Bronchial epithelial cell (primary cell): Measurements from ENCODE around the gene CCT7. TPM values are rescaled to one million over a fixed set of nuclear protein-coding genes. Genes with fewer than 3 reads are reported as not detected.

Experiments
- DNase-seq: peaks from one replicate; pipeline ENCODE4 v3.0.0-alpha.2; 2010; ENCODE audit warnings: low read depth
- FAIRE-seq: peaks from 2 replicates; lab custom pipeline; 2011; peaks lifted over from hg19 to GRCh38; lab: Jason Lieb, UNC
- H3K27me3 ChIP-seq: 2 replicates; pipeline ENCODE4 v1.5.1; 2011; ENCODE audit warnings: low read length; ENCODE audit not compliant: control insufficient read depth, insufficient read depth
- H3K36me3 ChIP-seq: 2 replicates; pipeline ENCODE4 v1.5.1; 2011; ENCODE audit warnings: low read length; ENCODE audit not compliant: control insufficient read depth, insufficient read depth
- H3K4me3 ChIP-seq: 2 replicates; pipeline ENCODE4 v1.5.1; 2011; ENCODE audit warnings: mild to moderate bottlenecking, low read depth, low read length, control low read depth
- CTCF ChIP-seq: IDR thresholded peaks from 2 replicates; pipeline ENCODE4 v1.5.1; 2011; ENCODE audit warnings: mild to moderate bottlenecking, moderate library complexity, low read length, control low read depth, inconsistent platforms; ENCODE audit not compliant: insufficient read depth, severe bottlenecking
- total RNA-seq: library from RNA; depleted of rRNA; stranded (reverse); fragments of >200 nt; gene quantifications from 2 replicates; pipeline ENCODE4 v1.2.1, GENCODE V29; 2014

Gene CCT7
- total RNA-seq, 1 donor from 2014 or later, result 362 TPM

GRCh38 chr2:73218298-73218697 lies 15.8 kb upstream of the CCT7 start:
- peaks cover 7% of the 10 kb centered on the region for H3K36me3 ChIP-seq
- no peak for TF ChIP-seq CTCF
- no peak overlapping the region for H3K4me3 ChIP-seq
- DNase-seq, result peak; percentile 56
- no peak for FAIRE-seq
- no peaks in the 10 kb centered on the region for H3K27me3 ChIP-seq

GRCh38 chr2:73223821-73224220 lies 10.3 kb upstream of the CCT7 start:
- DNase-seq, result no peak
- peak; percentile 84 for FAIRE-seq
- Histone ChIP-seq H3K27me3 (no peaks in the 10 kb centered on the region), H3K36me3 (peaks cover 13% of the 10 kb centered on the region), H3K4me3 (no peak overlapping the region)
- TF ChIP-seq CTCF, result no peak

- Histone ChIP-seq H3K27me3 (no peaks in the 10 kb centered on the region), H3K4me3 (no peak overlapping the region), H3K36me3 (peaks cover 11% of the 10 kb centered on the region)
- DNase-seq (no peak), FAIRE-seq (peak; percentile 62)
- TF ChIP-seq CTCF, result no peak
Observed at GRCh38 chr2:73225513-73226360, 8.4 kb upstream of the CCT7 start.

- DNase-seq (no peak), FAIRE-seq (no peak)
- no peaks in the 10 kb centered on the region for H3K27me3 ChIP-seq
- peaks cover 9% of the 10 kb centered on the region for H3K36me3 ChIP-seq
- TF ChIP-seq CTCF, result no peak
- no peak overlapping the region for H3K4me3 ChIP-seq
Observed at GRCh38 chr2:73227086-73227485, 7.0 kb upstream of the CCT7 start.

- H3K4me3 ChIP-seq, result no peak overlapping the region
- no peak for TF ChIP-seq CTCF
- FAIRE-seq (no peak), DNase-seq (no peak)
- no peaks in the 10 kb centered on the region for H3K27me3 ChIP-seq
- H3K36me3 ChIP-seq, result peaks cover 5% of the 10 kb centered on the region
Observed at GRCh38 chr2:73228631-73229030, 5.5 kb upstream of the CCT7 start.
